RCC 7860 (cell line): ENCODE data around the gene LRPAP1.

Source experiments
- DNase-seq: peaks from one replicate; pipeline ENCODE4 v3.0.0-alpha.2; 2015; ENCODE audit warnings: low spot score
- FAIRE-seq: peaks from 2 replicates; lab custom pipeline; 2012; peaks lifted over from hg19 to GRCh38; lab: Jason Lieb, UNC

The LRPAP1 gene

GRCh38 chr4:3533423-3533820 lies 1.2 kb upstream of the LRPAP1 start:
- DNase-seq (no peak), FAIRE-seq (no peak)

- DNase-seq (no peak), FAIRE-seq (no peak)
These were observed 665 bp upstream of the LRPAP1 start for GRCh38 chr4:3532751-3533422.

GRCh38 chr4:3531318-3531878 lies 824 bp downstream of the LRPAP1 start:
- DNase-seq (no peak), FAIRE-seq (no peak)

GRCh38 chr4:3530663-3531254 lies 1.5 kb downstream of the LRPAP1 start:
- DNase-seq (no peak), FAIRE-seq (no peak)

GRCh38 chr4:3530051-3530450 lies 2.2 kb downstream of the LRPAP1 start:
- DNase-seq, result no peak
- no peak for FAIRE-seq

- DNase-seq (no peak), FAIRE-seq (no peak)
These were observed 2.9 kb downstream of the LRPAP1 start for GRCh38 chr4:3529363-3529762.

GRCh38 chr4:3527914-3528876 lies 4.0 kb downstream of the LRPAP1 start:
- FAIRE-seq (no peak), DNase-seq (no peak)

GRCh38 chr4:3527101-3527913 lies 4.9 kb downstream of the LRPAP1 start:
- DNase-seq, result no peak
- FAIRE-seq, result no peak

GRCh38 chr4:3526456-3526855 lies 5.8 kb downstream of the LRPAP1 start:
- no peak for FAIRE-seq
- no peak for DNase-seq

- DNase-seq (no peak), FAIRE-seq (no peak)
These were observed 6.4 kb downstream of the LRPAP1 start for GRCh38 chr4:3525532-3526430.

- FAIRE-seq (no peak), DNase-seq (no peak)
These were observed 7.3 kb downstream of the LRPAP1 start for GRCh38 chr4:3524920-3525319.

GRCh38 chr4:3524349-3524748 lies 7.9 kb downstream of the LRPAP1 start:
- DNase-seq (no peak), FAIRE-seq (no peak)

GRCh38 chr4:3523628-3524221 lies 8.5 kb downstream of the LRPAP1 start:
- DNase-seq (no peak), FAIRE-seq (no peak)

- DNase-seq (no peak), FAIRE-seq (no peak)
These were observed 9.0 kb downstream of the LRPAP1 start for GRCh38 chr4:3523146-3523627.

GRCh38 chr4:3522651-3523050 lies 9.6 kb downstream of the LRPAP1 start:
- DNase-seq, result no peak
- no peak for FAIRE-seq

GRCh38 chr4:3522326-3522640 lies 9.9 kb downstream of the LRPAP1 start:
- FAIRE-seq, result no peak
- no peak for DNase-seq

- no peak for DNase-seq
- FAIRE-seq, result no peak
These were observed 10.4 kb downstream of the LRPAP1 start for GRCh38 chr4:3521621-3522325.

- DNase-seq, result no peak
- no peak for FAIRE-seq
These were observed 11.2 kb downstream of the LRPAP1 start for GRCh38 chr4:3520796-3521600.
